Activated CD4-positive, alpha-beta memory T cell treated with anti-CD3 and anti-CD28 coated beads for 36 hours (primary cell): ENCODE measurements around the gene ANKRD18B. TPM values are rescaled to one million over a fixed set of nuclear protein-coding genes. Genes with fewer than 3 reads are reported as not detected.
A peak's percentile ranks its signal among the peaks of the same experiment; 100 is the strongest.
"Not testable (repeated sequence)": the region's sequence is repeated elsewhere in the genome, so short reads cannot be mapped to it uniquely, and the experiment has no call there.

Source experiments
- CTCF ChIA-PET: fragments of 350-600 bp; sonication (Branson Sonifier 250); formaldehyde crosslinking; loops from one replicate; lab custom pipeline; 2021; ENCODE audit warnings: antibody characterized with exemption, inconsistent platforms; lab: Charles Lee
- POLR2A ChIA-PET: fragments of 350-600 bp; sonication (Branson Sonifier 250); formaldehyde crosslinking; loops from one replicate; lab custom pipeline; 2021; ENCODE audit warnings: antibody characterized with exemption; lab: Charles Lee
- DNase-seq: peaks from one replicate; pipeline ENCODE4 v3.0.0-alpha.2; 2020
- H3K27ac Mint-ChIP-seq: one replicate; pipeline ENCODE4 v1.8.0; 2021; ENCODE audit warnings: mixed read lengths
- H3K27me3 Mint-ChIP-seq: one replicate; pipeline ENCODE4 v1.8.0; 2021; ENCODE audit warnings: mixed read lengths
- H3K36me3 Mint-ChIP-seq: one replicate; pipeline ENCODE4 v1.8.0; 2021; ENCODE audit warnings: mixed read lengths
- H3K4me1 Mint-ChIP-seq: one replicate; pipeline ENCODE4 v1.8.0; 2021; ENCODE audit warnings: low read depth, mixed read lengths
- H3K4me3 Mint-ChIP-seq: one replicate; pipeline ENCODE4 v1.8.0; 2021; ENCODE audit warnings: mild to moderate bottlenecking, mixed read lengths
- H3K9me3 Mint-ChIP-seq: one replicate; pipeline ENCODE4 v1.8.0; 2021; ENCODE audit warnings: mixed read lengths
- intact Hi-C: fragments of 100-400 bp; cut with micrococcal nuclease; formaldehyde crosslinking; loops from one replicate; pipeline ENCODE4 v1.15.1; 2023
- total RNA-seq, 2 experiments: library from RNA; stranded (reverse); gene quantifications; one replicate each; pipeline ENCODE4 v1.2.3, GENCODE V29; 2021

Gene ANKRD18B
- total RNA-seq, 2 experiments from 2014 or later = 0.31 to 1.5 TPM

DNA sequence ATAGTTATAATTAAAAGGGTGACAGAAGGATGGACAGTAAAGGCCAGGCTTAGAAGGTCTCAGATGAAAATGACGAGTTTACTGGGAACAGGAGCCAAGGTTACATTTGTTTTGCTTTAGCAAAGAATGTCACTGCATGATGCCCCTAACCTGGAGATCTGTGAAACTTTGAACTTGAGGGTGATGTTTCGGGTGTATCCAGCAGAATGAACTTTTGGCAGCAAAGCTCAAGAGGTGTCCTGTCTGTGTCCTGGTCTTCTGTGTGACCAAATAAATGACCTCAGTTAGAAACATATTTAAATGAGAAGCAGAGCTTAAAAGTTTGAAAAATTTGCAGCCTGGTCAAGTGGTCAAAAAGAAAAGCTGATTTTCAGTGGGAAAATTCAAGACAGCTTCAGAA is 64.8 kb downstream of the ANKRD18B start:
- H3K36me3 Mint-ChIP-seq, H3K4me1 Mint-ChIP-seq, H3K9me3 Mint-ChIP-seq, intact Hi-C loops, DNase-seq, CTCF ChIA-PET, POLR2A ChIA-PET, H3K4me3 Mint-ChIP-seq, H3K27ac Mint-ChIP-seq, H3K27me3 Mint-ChIP-seq: not testable (repeated sequence)

- H3K27me3 Mint-ChIP-seq, POLR2A ChIA-PET, H3K9me3 Mint-ChIP-seq, H3K27ac Mint-ChIP-seq, intact Hi-C loops, DNase-seq, H3K4me1 Mint-ChIP-seq, H3K36me3 Mint-ChIP-seq, H3K4me3 Mint-ChIP-seq, CTCF ChIA-PET: not testable (repeated sequence)
Measured at GRCh38 chr9:33590857-33591256, 66.8 kb downstream of the ANKRD18B start.

DNA sequence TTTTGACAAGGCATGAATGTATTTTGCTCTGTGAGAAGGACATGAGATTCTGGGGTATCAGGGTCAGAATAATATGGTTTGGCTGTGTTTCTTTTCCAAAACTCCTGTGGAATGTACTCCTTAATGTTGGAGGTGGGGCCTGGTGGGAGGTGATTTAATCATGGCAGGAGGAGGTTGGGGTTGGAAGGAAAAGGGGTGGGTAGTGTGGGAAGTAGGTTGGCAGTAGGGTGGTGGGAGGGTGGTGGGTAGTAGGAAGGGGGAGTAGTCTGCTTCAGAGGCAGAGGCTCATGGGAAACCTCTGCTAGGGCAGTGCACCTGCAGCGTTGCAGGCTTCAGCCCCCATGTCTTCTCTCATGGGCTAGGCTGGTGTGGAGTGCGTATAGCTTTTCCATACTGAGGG is 72.9 kb downstream of the ANKRD18B start:
- intact Hi-C loops, CTCF ChIA-PET, H3K4me1 Mint-ChIP-seq, H3K27ac Mint-ChIP-seq, H3K4me3 Mint-ChIP-seq, DNase-seq, H3K36me3 Mint-ChIP-seq, POLR2A ChIA-PET, H3K27me3 Mint-ChIP-seq, H3K9me3 Mint-ChIP-seq: not testable (repeated sequence)

GRCh38 chr9:33597386-33597785 is 73.3 kb downstream of the ANKRD18B start:
- H3K4me1 Mint-ChIP-seq, POLR2A ChIA-PET, intact Hi-C loops, H3K36me3 Mint-ChIP-seq, H3K9me3 Mint-ChIP-seq, H3K4me3 Mint-ChIP-seq, H3K27me3 Mint-ChIP-seq, CTCF ChIA-PET, DNase-seq: not testable (repeated sequence)
- peak overlapping the region; percentile 47 for H3K27ac Mint-ChIP-seq

GRCh38 chr9:33598796-33599379 is 74.8 kb downstream of the ANKRD18B start:
- not testable (repeated sequence) for H3K4me1 Mint-ChIP-seq

DNA sequence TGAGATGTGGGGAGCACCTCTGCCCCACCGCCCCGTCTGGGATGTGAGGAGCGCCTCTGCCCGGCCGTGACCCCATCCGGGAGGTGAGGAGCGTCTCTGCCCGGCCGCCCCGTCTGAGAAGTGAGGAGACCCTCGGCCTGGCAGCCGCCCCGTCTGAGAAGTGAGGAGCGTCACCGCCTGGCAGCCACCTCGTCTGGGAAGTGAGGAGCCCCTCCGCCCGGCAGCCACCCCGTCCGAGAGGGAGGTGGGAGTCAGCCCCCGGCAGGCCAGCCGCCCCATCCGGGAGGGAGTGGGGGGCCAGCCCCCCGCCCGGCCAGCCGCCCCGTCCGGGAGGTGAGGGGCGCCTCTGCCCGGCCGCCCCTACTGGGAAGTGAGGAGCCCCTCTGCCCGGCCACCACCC is 76.9 kb downstream of the ANKRD18B start:
- H3K27ac Mint-ChIP-seq, H3K27me3 Mint-ChIP-seq, H3K36me3 Mint-ChIP-seq, DNase-seq, H3K4me1 Mint-ChIP-seq, POLR2A ChIA-PET, intact Hi-C loops, CTCF ChIA-PET, H3K9me3 Mint-ChIP-seq, H3K4me3 Mint-ChIP-seq: not testable (repeated sequence)

More at GRCh38 chr9:33598796-33599379, 74.8 kb downstream of the ANKRD18B start:
- H3K27ac Mint-ChIP-seq, CTCF ChIA-PET, H3K36me3 Mint-ChIP-seq, intact Hi-C loops, POLR2A ChIA-PET, H3K27me3 Mint-ChIP-seq, H3K4me3 Mint-ChIP-seq, DNase-seq, H3K9me3 Mint-ChIP-seq: not testable (repeated sequence)

DNA sequence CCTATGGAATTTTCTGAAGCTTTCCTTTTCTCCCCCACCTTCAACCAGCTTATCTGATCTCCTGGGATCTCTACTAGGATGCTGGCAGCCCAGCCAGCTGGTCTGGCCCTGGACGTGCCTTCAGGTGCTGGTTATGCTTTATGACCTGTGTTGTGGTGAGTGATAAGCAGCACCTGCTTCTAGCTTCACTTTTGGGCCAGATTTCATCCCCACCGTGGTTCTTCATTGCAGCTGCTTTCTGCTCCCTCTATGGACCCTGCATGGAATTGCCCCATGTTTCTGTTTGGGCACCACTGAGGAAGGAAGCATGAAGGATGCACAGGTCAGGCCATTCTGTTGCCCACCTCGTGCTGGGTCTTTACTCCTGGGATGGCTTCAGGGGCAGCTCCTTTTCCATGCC is 80.2 kb downstream of the ANKRD18B start:
- H3K9me3 Mint-ChIP-seq, H3K4me1 Mint-ChIP-seq, H3K27ac Mint-ChIP-seq, DNase-seq, H3K36me3 Mint-ChIP-seq, H3K4me3 Mint-ChIP-seq, intact Hi-C loops, POLR2A ChIA-PET, H3K27me3 Mint-ChIP-seq: not testable (repeated sequence)
- CTCF ChIA-PET = interaction anchor here (1.5 kb wide), 1 partner anchor 137 kb away, joined by 5 read pairs; no protein-coding TSS in a partner anchor

GRCh38 chr9:33604936-33605335 is 80.9 kb downstream of the ANKRD18B start:
- H3K36me3 Mint-ChIP-seq, CTCF ChIA-PET, H3K27ac Mint-ChIP-seq, H3K4me1 Mint-ChIP-seq, H3K4me3 Mint-ChIP-seq, intact Hi-C loops, DNase-seq, H3K9me3 Mint-ChIP-seq, H3K27me3 Mint-ChIP-seq, POLR2A ChIA-PET: not testable (repeated sequence)

- no peak for DNase-seq
- POLR2A ChIA-PET = no interaction called here
- CTCF ChIA-PET = interaction anchor here (1.5 kb wide), 1 partner anchor 8 kb away, joined by 3 read pairs; no protein-coding TSS in a partner anchor
- H3K36me3 Mint-ChIP-seq = no peaks in the 10 kb centered on the region
- no peak overlapping the region for H3K4me3 Mint-ChIP-seq
- no peaks in the 10 kb centered on the region for H3K4me1 Mint-ChIP-seq
- peaks cover 4% of the 10 kb centered on the region for H3K9me3 Mint-ChIP-seq
- intact Hi-C loops = loop anchor here (10.0 kb wide), 1 partner anchor 207 kb away; the partner anchor contains the start of gene AQP7
- H3K27me3 Mint-ChIP-seq = peaks cover 20% of the 10 kb centered on the region
- H3K27ac Mint-ChIP-seq = no peak overlapping the region
Measured at GRCh38 chr9:33611358-33611757, 87.3 kb downstream of the ANKRD18B start.

DNA sequence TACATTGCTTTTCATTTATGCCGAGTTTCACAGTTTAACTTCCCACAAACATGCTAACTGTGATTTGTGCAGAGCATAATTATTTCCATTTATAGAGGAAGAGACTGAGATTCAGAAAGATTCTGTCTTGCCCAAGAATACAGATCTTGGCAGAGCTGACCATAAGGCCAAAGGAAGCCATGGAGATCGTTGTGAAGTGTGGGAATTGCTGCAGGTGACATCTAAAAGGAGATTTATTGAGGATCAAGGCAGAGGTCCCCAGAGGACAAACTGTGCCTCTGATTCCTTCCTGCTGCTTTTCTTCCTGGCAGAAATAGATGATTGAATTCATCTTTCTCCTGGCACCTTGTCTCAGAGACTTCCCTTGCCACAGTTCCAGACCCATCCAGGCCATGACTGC is 88.4 kb downstream of the ANKRD18B start:
- H3K27me3 Mint-ChIP-seq = peaks cover 20% of the 10 kb centered on the region
- POLR2A ChIA-PET, H3K4me1 Mint-ChIP-seq, DNase-seq, H3K9me3 Mint-ChIP-seq, H3K27ac Mint-ChIP-seq, H3K4me3 Mint-ChIP-seq, H3K36me3 Mint-ChIP-seq: not testable (repeated sequence)
- CTCF ChIA-PET = interaction anchor here (1.5 kb wide), 1 partner anchor 7 kb away, joined by 3 read pairs; no protein-coding TSS in a partner anchor
- intact Hi-C loops = loop anchor here (10.0 kb wide), 1 partner anchor 208 kb away; the partner anchor contains the start of gene AQP7

- Mint-ChIP-seq H3K9me3 (peaks cover 4% of the 10 kb centered on the region), H3K27me3 (peaks cover 20% of the 10 kb centered on the region), H3K36me3 (no peaks in the 10 kb centered on the region), H3K27ac (no peak overlapping the region), H3K4me1 (no peaks in the 10 kb centered on the region), H3K4me3 (no peak overlapping the region)
- POLR2A ChIA-PET = no interaction called here
- intact Hi-C loops = loop anchor here (10.0 kb wide), 1 partner anchor 209 kb away; the partner anchor contains the start of gene AQP7
- CTCF ChIA-PET = interaction anchor here (1.2 kb wide), 1 partner anchor 11 kb away, joined by 3 read pairs; no protein-coding TSS in a partner anchor
- no peak for DNase-seq
Measured at GRCh38 chr9:33614001-33614687, 90.1 kb downstream of the ANKRD18B start.

- H3K27ac Mint-ChIP-seq, H3K4me3 Mint-ChIP-seq, POLR2A ChIA-PET, DNase-seq, H3K4me1 Mint-ChIP-seq, H3K9me3 Mint-ChIP-seq, H3K36me3 Mint-ChIP-seq: not testable (repeated sequence)
- CTCF ChIA-PET = interaction anchor here (0.6 to 16.2 kb wide), 3 partner anchors 25 to 118 kb away, joined by 4 to 404 read pairs (median 5); no protein-coding TSS in a partner anchor
- intact Hi-C loops = loop anchor here (10.0 kb wide), 1 partner anchor 214 kb away; the partner anchor contains the start of gene AQP7
- H3K27me3 Mint-ChIP-seq = peaks cover 17% of the 10 kb centered on the region
Measured at GRCh38 chr9:33618370-33618769, 94.3 kb downstream of the ANKRD18B start.
